ENCODE measurements around the gene VCPKMT.

Gene VCPKMT

GRCh38 chr14:50116181-50116956, at the start of gene VCPKMT:
VCPKMT (minus strand) TSS chr14:50116572; CDS start chr14:50116552, 20 bp downstream.
- peak; percentile 94 for DNase-seq (ENCODE audit: low spot score)

DNA sequence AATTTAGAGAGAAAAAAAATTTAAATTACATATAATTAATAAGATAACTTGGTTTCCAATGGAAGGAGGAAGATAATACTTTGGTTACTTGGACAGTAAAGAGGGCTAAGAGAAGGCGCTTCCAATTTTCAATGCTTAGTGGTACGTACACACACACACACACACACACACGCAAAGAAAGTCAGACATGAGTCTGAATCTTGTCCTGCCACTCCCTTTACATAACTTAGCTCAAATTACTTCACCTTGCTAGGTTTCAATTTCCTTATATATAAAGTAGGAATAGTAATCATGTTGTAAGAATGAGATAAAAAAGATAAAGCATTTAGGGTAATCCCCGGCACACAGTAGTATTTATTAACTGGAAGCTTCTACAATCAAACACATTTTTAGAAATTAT, 39.7 kb upstream of the VCPKMT start:
- no peak for DNase-seq (ENCODE audit: low spot score)

DNA sequence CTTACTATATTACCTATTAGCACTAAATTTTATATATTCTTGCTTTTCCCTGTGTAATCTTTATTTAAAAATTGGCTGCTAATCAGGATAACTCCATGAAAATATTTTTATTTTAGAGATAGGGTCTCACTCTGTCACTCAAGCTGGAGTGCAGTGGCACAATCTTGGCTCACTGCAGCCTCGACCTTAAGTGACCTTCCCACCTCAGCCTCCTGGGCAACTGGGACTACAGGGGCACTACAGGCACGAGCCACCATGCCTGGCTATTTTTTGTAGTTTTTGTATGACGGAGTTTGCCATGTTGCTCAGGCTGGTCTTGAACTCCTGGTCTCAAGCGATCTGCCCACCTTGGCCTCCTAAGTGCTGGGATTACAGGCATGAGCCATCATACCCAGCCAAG, 32.4 kb upstream of the VCPKMT start:
- no peak for DNase-seq (ENCODE audit: low spot score)

- no peak for DNase-seq (ENCODE audit: low spot score)
These were observed 22.8 kb upstream of the VCPKMT start for GRCh38 chr14:50139192-50139591.

DNA sequence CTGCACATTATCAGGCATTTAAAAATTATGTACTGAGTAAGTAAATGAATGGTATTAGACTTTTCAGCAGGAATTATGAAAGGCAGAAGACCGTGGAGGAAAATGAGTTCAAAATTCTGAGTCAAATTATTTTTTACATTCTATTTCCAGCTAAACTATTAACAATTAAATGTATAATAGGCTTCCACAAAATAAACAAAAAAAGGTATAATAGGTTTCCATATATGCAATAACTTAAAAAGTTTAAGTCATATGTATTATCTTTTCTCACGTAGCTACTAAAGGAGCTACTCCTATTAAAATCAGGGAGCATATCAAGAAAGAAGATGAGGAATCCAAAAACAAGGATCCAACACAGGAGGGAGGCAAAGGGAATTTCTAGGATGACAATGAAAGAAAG, 11.4 kb upstream of the VCPKMT start:
- DNase-seq (ENCODE audit: low spot score) = no peak

GRCh38 chr14:50123062-50123461, 6.7 kb upstream of the VCPKMT start:
- no peak for DNase-seq (ENCODE audit: low spot score)

- DNase-seq (ENCODE audit: low spot score) = no peak
These were observed 5.9 kb upstream of the VCPKMT start for GRCh38 chr14:50122291-50122690.

DNA sequence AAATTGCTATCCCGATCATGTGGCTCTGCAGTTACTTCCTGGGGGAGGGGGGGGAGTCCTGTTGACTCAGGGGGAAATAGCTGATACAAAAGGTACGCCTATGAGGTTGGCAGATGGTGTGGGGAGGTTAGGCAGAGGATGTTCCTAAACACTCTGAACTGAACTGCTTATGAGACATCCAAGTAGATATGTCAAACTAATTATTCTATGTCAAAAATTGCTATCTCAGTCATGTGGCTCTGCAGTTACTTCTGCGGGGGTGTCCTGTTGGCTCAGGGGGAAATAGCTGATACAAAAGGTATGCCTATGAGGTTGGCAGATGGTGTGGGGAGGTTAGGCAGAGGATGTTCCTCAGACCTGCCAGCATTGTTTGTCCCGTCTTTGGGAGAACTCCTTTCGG, 5.1 kb upstream of the VCPKMT start:
- no peak for DNase-seq (ENCODE audit: low spot score)

GRCh38 chr14:50117456-50117855, 1.1 kb upstream of the VCPKMT start:
- DNase-seq (ENCODE audit: low spot score) = no peak

- no peak for DNase-seq (ENCODE audit: low spot score)
These were observed 594 bp upstream of the VCPKMT start for GRCh38 chr14:50116966-50117365.

- DNase-seq (ENCODE audit: low spot score) = peak; percentile 26
These were observed 2.9 kb downstream of the VCPKMT start for GRCh38 chr14:50113381-50114035.

DNA sequence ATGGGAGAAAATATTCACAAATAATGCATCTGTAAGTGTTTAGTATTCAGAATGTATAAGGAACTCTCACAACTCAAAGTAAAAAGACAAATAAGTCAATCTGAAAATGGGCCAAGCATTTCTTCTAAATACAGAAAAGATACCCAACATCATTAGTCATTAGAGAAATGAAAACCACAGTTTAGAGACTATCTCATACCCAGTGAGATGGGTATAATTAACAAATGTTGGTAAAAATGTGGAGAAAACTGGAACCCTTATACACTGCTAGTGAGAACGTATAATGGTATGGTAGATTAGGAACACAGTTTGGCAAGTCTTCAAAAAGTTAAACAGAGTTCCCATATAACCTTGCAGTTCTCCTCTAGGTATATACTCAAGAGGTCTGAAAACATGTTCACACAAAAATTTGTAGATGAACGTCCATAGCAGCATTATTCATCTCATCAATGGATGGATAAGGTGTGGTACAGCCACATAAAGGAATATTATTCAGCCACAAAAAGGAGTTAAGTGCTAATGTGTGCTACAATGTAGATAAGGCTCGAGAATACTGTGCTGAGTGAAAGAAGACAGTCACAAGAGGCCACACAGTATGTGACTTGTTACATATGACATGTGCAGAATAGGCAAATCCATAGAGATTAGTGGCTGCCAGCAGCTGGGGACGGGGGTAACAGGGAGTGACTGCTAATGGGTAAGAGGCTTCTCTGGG, 5.9 kb downstream of the VCPKMT start:
- DNase-seq (ENCODE audit: low spot score) = no peak

DNA sequence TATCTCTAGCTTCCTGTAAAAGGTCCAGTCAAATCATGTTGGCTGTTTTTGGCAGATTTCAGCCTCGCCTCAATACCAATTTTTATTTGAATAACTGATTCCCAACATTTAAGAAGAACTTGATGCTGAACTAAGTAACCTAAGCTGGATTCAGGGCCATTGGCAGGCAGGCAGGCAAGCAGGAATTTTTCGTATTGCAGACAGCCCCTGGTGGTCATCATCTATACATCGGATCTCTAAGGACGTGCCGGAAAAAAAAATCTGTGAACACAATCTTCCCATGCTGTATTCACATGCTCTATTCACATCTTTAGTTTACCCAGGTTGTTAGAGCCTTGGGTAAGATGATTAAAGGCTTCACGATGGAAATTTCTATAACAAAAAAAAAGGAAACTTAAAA, 7.0 kb downstream of the VCPKMT start:
- DNase-seq (ENCODE audit: low spot score) = no peak

DNA sequence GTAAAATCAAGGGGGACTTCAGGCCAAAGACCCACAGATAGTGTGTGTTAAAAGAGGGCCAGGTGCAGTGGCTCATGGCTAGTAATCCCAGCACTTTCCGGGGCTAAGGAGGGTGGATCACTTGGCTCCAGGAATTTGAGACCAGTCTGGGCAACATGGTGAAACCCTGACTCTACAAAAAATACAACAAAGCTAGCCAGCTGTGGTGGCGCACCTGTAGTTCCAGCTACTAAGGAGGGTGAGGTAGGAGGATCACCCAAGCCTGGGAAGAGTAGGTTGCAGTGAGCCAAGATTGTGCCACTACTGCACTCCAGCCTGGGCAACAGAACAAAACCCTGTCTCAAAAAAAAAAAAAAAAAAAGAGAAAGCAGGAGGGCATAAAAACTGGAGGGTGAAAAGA, 8.5 kb downstream of the VCPKMT start:
- DNase-seq (ENCODE audit: low spot score) = no peak

- DNase-seq (ENCODE audit: low spot score) = no peak
These were observed 10.2 kb downstream of the VCPKMT start for GRCh38 chr14:50106178-50106577.

GRCh38 chr14:50103558-50103957, 12.8 kb downstream of the VCPKMT start:
- DNase-seq (ENCODE audit: low spot score) = no peak

DNA sequence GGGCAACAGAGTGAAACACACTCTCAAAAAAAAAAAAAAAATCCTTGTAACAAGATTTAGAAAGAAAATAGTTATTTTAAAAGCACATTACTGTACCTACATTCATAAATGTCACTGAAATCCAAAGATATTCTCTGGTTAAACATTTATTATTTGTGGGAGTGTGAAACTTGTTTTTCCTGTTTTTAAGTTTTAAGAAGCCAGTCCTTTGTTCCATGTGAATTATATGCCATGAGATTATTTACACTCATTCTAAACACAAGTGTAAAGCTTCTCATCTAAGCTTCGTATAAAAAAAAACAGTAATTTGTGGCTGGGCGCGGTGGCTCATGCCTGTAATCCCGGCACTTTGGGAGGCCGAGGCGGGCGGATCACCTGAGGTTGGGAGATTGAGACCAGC, 15.0 kb downstream of the VCPKMT start:
- DNase-seq (ENCODE audit: low spot score) = no peak

DNA sequence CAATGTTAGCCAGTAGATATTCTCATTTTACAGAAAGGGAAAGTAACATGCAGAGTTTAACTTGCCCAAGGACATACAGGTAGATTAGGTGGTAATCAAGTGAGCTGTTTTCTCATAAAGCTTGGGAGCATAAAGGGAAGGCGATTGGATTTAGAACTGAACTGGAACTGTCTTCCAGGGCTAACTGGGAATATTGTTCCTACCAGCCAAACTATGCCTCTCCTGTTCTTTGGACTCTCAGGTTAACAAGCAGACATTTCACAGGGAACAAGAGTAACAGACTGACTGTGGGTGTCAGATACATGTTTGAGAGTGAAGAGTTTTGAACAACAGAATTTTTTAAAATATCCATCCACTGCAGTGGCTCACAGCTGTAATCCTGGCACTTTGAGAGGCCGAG, 15.6 kb downstream of the VCPKMT start:
- no peak for DNase-seq (ENCODE audit: low spot score)

DNA sequence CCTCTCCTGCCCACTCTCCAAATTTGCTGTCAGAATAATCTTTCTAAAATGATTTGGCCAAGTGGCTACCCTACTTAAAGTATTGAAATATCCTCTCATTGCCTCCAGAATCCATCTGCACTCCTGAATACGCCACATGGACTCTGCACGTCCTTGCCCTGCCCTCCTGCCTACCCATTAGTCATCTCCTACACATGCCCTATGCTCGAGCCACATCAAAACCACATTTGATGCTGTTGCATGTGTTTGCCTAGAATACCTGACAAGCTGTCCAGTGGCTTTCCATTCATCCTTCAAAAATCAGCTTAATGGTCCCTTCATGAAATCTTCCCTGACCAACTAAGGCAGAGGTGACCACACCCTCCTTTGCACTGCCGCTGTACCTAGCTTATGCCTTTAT, 17.0 kb downstream of the VCPKMT start:
- no peak for DNase-seq (ENCODE audit: low spot score)

DNA sequence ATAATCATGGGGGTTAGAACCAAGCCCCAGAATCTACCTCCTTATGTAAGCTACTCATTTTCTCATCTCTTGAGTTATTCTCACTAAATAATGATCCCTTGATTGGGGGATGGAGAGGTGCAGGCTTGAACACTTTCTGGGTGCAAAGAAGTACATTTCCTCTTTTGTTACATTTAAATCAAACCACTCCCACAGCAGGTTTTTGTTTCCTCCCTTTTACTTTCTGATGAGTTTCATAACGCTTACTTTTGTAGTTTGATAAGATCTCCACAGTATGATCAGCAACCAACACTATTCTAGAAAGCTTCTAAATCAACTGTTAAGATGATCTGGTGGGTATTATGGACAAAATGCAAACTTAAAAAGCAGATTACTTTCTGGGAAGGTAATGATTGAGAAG, 20.5 kb downstream of the VCPKMT start:
- peak; percentile 64 for DNase-seq (ENCODE audit: low spot score)

DNA sequence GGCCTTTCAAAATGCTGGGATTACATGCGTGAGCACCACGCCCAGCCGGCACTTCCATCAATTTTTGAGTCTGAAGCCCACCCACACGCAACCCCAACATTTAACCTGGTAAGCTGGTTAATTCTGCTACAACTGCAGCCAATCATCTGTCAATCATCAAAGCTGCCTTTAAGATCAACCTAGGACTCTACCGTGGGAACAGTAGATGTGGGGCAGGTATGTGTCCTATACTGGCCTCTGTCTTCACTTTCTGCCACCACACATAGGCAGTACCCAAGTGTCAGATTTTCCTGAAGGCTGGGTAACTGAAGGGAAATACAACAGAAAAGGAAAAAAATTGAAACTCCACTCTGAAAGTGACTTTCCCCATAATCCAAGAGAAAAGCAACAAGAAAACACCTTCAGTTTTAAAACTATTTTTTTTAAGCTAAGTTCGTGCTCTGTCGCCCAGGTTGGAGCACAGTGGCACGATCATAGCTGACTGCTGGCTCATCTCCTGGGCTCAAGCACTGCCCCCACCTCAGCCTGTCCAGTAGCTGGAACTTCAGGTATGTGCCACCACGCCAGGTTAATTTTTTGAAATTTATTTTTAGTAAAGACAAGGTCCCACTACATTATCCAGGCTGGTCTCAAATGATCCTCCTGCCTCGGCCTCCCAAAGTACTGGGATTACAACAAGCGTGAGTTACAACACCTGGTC, 22.2 kb downstream of the VCPKMT start:
- DNase-seq (ENCODE audit: low spot score) = no peak

DNA sequence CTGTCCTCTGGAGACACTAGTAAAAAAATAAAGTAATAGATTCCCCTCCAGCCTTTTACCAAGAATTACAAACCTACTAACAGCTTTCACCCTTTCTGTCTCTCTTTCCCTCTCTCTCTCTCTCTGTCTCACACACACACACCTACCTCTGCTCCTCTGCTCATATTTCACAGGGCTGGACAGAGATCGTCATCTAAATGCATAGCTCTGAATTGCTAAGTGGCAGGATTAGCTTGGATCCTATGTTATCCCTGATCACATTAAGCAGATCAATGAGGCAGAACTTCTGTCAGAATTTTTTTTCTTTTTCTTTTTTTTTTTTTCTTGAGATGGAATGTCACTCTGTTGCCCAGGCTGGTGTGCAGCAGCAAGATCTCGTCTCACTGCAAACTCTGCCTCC, 22.9 kb downstream of the VCPKMT start:
- no peak for DNase-seq (ENCODE audit: low spot score)
